Vagina (tissue), 2 donors: ENCODE measurements around the gene PARVA.

Experiments
- POLR2AphosphoS5 ChIP-seq, 2 donors: sonication (generic); formaldehyde crosslinking; IDR thresholded peaks; one replicate each; pipeline ENCODE4 v1.9.0; 2017; ENCODE audit warnings: antibody characterized with exemption in 2 of 2, mild to moderate bottlenecking in 2 of 2, low read depth in 1 of 2; ENCODE audit not compliant: insufficient read depth in 1 of 2
- TF ChIP-seq, protein P1 (sequence below), 3 experiments: fragments of 450-650 bp in 2 of 3; fragments of 200-600 bp in 1 of 3; sonication (generic) in 1 of 3; IDR thresholded peaks; one replicate each; pipeline ENCODE4 v1.5.1; 2017 to 2019; ENCODE audit warnings: antibody characterized with exemption in 3 of 3, mild to moderate bottlenecking in 2 of 3, moderate library complexity in 2 of 3

- TF ChIP-seq, protein P1, sequence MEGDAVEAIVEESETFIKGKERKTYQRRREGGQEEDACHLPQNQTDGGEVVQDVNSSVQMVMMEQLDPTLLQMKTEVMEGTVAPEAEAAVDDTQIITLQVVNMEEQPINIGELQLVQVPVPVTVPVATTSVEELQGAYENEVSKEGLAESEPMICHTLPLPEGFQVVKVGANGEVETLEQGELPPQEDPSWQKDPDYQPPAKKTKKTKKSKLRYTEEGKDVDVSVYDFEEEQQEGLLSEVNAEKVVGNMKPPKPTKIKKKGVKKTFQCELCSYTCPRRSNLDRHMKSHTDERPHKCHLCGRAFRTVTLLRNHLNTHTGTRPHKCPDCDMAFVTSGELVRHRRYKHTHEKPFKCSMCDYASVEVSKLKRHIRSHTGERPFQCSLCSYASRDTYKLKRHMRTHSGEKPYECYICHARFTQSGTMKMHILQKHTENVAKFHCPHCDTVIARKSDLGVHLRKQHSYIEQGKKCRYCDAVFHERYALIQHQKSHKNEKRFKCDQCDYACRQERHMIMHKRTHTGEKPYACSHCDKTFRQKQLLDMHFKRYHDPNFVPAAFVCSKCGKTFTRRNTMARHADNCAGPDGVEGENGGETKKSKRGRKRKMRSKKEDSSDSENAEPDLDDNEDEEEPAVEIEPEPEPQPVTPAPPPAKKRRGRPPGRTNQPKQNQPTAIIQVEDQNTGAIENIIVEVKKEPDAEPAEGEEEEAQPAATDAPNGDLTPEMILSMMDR (IDR thresholded peaks at IDR 0.05): no peak
- TF ChIP-seq POLR2AphosphoS5 (IDR thresholded peaks at IDR 0.05; ENCODE audit: insufficient read depth in 1 of 2, low read depth in 1 of 2): no peak
Measured at GRCh38 chr11:12413141-12414052, 36.0 kb downstream of the PARVA start.
